Mammary epithelial cell (primary cell): ENCODE data around the gene GRID2.
"Not testable (repeated sequence)": the region's sequence is repeated elsewhere in the genome, so short reads cannot be mapped to it uniquely, and the experiment has no call there.

Source experiments
- CTCF ChIP-seq, 2 donors: IDR thresholded peaks in 1 of 2; conservative IDR thresholded peaks in 1 of 2; 2 replicates each; pipeline ENCODE4 v1.5.1; 2011 to 2012; ENCODE audit warnings: inconsistent platforms in 2 of 2, low read length in 2 of 2, mild to moderate bottlenecking in 2 of 2, control low read depth in 1 of 2, low read depth in 1 of 2; ENCODE audit not compliant: insufficient read depth in 1 of 2; ENCODE audit errors: extremely low read depth in 1 of 2
- EZH2 ChIP-seq: IDR thresholded peaks from 2 replicates; pipeline ENCODE4 v1.6.1; 2012; ENCODE audit warnings: low read length, inconsistent platforms, borderline replicate concordance

- not testable (repeated sequence) for TF ChIP-seq CTCF (conservative IDR thresholded peaks at IDR 0.05 in 1 of 2, IDR thresholded peaks at IDR 0.05 in 1 of 2; ENCODE audit: extremely low read depth in 1 of 2, insufficient read depth in 1 of 2, low read depth in 1 of 2, low read length in 2 of 2); EZH2
These were observed 1062.5 kb downstream of the GRID2 start for GRCh38 chr4:93366169-93366755.
